ENCODE measurements around the gene ACADVL. TPM values are rescaled to one million over a fixed set of nuclear protein-coding genes. Genes with fewer than 3 reads are reported as not detected.

ACADVL gene
- total RNA-seq, 1 donor from 2014 or later, result 385 TPM

DNA sequence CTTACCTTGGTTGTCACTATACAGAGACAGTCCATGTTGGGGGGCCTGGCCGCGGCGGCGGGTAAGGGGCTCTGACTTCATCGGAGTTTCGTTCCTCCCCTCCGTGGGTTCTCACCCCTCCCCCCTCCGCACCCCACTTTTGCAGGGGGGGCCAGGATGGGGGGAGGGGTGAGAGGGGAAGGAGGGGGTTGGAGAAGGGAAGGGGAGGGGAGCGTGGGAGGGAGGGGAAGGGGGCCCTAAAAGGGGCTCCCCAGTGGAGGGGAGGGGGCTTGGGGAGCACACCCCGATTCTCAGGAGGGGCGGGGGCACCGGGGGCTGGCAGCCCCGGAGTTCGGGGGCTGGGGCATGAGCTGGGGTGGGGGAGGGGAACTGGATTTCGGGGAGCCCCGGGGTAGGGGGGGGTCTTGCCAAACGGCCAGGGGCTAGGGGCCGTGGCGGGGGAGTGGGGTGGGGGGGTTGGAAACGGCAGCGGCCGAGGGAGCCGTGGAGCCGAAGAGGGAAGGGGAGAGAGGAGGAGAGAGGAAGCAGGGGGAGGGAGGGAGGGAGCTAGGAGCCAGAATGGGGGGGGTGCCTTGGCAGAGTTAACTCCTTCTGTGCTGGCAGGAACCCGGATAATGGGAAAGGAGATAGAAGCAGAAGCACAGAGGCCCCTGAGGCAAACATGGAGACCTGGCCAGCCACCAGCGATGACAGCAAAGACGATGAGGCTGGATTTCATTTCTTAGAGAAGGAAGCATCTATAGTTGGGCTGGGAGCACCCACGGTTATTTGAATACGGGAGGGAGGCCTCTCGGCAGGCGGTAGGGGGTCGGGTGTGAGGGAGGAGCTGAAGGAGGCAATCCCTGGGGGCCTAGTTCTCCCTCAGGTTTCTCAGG, 2.4 kb upstream of the ACADVL start:
- DNase-seq, result peak; percentile 80

DNA sequence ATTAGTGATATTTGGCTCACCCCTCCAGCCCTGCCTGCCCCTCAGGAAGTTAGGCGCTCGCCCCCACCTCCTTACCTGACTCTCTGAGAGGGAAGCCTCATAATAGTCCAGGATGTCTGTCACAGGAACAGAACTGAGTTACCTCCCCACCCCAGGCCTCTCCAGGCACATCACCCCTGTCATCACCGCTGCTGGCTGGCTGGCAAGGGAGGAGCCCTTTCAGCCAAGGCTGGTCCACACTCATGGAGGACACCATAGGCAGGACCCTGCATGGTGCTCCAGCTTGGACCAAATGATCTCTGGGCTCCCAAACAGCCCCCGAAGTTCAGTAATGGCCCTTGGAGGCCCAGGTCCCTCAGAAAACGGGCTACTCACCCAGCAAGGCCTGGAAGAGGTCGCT, 1.6 kb upstream of the ACADVL start:
- DNase-seq, result no peak

DNA sequence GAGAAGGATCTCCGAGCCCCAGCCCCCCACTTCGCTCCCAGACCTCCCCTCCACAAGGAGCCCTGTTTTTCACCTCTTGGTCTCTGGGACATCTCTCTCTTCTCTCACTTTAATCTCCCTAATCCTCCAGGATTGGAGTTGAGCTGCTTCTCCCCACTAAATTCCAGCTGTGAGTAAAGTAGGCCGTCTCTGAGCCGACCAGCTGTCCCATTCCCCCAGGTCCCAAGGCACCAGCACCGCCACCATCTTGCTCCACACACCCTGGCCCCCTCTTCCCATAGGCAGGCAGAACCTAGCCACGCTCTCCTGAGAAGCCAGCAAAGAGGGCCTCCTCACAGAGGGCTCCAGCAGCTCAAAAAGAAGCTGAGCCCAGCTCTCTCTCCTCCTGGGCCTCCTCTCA, 980 bp upstream of the ACADVL start:
- DNase-seq, result no peak

DNA sequence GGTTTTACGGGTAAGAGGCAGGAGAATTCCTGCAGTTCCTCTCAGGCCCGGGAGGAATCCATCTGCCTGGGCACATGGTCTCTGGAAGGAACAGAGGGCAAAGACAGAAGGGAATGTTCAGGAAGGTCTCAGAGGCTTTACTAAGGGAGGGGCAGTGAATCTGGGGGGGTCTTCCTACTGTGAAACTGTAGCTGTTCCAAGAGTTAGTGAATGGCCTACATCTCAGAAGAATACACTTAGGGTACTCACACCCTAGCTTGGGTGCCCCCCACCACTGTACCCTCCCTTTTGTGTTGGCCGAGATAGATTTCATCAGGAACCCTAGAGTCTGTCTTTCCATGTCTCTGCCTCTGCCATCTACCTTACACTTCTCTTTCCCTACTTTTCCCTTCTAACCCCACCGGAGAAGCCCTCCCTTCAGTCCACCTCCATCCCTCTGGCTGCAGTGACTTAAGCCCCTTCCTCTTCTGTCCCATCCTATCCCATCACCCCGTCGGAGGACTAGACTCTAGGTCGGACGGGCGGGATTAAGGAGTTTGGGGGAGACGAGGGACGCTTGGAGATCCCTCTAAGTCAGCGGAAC, 418 bp upstream of the ACADVL start:
- DNase-seq, result no peak

DNA sequence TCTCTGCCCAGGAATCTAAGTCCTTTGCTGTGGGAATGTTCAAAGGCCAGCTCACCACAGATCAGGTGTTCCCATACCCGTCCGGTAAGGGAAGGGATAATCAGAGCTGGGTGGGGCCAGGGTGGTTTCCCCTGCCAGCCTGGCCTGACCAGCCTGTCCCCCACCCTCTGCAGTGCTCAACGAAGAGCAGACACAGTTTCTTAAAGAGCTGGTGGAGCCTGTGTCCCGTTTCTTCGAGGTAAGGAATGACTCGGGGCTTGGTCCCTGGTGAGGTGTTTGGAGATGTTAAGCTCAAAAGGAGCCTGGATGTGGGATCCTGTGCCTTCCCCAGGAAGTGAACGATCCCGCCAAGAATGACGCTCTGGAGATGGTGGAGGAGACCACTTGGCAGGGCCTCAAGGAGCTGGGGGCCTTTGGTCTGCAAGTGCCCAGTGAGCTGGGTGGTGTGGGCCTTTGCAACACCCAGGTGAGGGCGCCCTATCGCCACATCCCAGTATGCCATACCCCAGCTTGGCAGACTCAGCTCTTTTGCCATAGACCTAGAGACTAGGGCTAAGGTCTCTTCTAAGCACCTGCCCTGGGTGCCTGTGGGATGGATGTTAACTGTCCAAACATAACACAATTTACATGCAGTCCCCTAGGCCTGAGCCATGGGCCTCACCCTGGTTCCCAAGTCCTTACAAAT, 997 bp downstream of the ACADVL start:
- DNase-seq, result peak; percentile 89

DNA sequence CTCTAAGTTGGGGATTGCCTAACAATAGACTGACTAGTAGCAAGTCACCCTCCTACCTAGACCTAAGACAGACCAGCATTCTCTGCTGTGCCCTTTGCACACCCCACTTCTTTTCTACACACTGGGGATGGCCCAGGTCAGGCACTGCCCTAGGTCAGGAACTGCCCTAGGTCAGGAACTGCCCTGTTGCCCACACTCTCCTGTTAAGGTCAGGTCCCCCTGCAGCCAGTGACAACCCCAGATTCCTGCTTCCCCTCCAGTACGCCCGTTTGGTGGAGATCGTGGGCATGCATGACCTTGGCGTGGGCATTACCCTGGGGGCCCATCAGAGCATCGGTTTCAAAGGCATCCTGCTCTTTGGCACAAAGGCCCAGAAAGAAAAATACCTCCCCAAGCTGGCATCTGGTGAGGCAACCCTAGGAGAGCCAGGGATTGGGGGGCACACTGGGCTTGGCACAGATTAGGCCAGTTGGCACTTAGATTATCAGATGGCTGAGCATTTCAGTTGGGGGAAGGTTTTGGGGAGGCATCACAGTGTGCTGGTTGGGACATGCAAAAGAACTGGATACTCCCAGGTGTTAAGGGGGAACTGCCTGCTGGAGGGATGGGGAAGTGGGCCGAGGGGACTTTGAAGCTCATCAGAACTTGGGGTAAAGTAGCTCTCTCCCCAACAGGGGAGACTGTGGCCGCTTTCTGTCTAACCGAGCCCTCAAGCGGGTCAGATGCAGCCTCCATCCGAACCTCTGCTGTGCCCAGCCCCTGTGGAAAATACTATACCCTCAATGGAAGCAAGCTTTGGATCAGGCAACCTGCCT, 1.7 kb downstream of the ACADVL start:
- DNase-seq, result no peak

DNA sequence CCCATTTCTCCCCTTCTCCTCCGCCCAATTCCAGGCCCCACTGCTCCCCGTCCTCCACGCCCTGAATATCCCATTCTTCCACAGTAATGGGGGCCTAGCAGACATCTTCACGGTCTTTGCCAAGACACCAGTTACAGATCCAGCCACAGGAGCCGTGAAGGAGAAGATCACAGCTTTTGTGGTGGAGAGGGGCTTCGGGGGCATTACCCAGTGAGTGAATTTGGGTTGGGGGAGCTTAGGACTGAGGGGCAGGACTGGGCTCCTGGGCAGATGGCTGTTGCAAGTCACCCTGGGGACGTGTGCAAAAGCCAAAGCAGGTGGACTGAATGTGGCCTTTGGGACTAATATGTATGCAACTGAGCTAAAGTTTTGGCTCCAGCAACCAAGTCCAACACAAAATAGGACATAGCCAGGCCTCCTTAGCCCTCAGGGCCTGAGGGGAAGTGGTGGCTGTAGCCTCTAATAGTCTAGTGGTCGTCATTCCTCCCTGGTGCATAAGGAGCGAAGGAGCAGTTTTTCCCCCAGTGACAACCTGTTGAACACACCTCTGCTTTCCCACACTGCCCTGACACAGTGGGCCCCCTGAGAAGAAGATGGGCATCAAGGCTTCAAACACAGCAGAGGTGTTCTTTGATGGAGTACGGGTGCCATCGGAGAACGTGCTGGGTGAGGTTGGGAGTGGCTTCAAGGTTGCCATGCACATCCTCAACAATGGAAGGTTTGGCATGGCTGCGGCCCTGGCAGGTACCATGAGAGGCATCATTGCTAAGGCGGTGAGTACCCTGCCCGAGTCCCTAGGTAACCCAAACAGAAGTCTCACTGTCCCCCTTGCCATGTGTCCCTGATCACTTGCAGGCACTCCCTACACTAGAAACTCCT, 2.6 kb downstream of the ACADVL start:
- no peak for DNase-seq

DNA sequence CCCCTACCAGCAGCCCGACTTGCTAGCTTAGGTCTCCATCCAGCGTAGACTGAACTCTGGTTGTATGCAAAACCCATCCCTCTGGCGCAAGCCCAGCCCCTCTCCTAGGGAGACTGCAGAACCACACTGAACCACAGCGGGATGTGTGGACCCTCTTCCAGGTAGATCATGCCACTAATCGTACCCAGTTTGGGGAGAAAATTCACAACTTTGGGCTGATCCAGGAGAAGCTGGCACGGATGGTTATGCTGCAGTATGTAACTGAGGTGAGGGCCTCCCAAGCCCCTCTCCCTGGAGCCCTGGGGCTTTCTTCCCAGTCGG, 3.2 kb downstream of the ACADVL start:
- no peak for DNase-seq

DNA sequence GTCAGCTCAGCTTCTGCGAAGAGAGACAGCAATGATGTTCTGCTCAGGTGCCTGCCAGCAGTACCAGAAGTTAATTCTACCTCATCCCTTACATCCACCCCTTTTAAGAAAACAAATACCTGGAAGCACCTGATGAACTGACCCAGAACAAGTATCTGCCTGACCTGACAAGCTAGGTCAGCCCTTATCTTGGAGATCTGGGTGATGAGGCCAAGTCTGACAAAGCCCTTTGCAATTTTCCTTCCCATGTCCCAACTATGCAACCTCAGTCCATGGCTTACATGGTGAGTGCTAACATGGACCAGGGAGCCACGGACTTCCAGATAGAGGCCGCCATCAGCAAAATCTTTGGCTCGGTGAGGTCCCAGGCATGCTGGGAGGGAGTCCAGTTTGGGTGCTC, 3.6 kb downstream of the ACADVL start:
- no peak for DNase-seq

DNA sequence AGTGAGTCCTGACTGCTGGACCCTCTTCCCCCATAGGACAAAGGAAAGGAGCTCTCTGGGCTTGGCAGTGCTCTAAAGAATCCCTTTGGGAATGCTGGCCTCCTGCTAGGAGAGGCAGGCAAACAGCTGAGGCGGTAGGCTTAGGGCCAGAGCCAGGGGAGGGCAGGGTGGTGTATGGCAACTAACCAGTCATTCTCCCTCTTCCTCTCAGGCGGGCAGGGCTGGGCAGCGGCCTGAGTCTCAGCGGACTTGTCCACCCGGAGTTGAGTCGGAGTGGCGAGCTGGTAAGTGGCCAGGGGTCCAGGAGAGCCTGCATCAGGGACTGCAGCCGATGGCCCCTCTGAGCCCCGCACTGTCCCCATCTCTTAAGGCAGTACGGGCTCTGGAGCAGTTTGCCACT, 4.4 kb downstream of the ACADVL start:
- DNase-seq, result no peak

DNA sequence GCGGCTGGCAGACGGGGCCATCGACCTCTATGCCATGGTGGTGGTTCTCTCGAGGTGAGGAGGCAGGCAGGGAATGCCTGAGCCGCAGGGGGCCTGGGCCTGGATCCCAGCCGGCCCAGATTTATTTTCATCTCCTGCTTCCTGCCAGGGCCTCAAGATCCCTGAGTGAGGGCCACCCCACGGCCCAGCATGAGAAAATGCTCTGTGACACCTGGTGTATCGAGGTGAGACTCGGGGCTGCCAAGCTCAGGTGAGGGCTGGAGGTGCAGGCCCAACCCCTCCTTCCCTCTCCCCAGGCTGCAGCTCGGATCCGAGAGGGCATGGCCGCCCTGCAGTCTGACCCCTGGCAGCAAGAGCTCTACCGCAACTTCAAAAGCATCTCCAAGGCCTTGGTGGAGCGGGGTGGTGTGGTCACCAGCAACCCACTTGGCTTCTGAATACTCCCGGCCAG, 4.9 kb downstream of the ACADVL start:
- no peak for DNase-seq

DNA sequence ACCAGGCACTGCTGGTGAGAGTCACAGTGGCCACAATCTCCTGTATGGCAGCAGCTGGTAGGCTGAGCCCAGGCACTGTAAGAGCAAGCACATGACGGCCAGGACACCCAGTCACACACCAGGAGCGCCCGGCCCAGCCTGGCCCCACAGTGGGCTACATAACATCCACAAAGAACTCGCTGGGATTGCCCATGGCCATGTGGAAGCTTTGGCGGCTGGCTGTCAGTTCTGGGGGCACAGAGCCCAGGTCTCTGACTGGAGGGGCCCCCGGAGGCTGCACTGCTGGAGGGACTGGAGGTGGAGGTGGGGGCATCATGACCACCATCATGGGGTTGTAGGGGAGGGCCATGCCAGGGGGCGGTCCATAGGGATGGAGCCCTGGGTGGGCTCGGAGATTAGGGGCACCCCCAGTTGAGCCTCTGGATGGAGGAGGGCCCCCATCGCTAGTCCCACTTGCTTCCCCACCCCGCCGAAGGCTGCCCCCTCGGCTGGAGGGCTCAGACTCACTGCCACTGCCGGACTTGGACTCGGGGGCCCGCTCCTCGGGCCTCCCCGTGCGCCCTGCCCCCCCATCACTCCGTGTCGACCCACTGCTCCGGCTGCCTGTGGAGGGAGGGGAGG, 6.1 kb downstream of the ACADVL start:
- no peak for DNase-seq

DNA sequence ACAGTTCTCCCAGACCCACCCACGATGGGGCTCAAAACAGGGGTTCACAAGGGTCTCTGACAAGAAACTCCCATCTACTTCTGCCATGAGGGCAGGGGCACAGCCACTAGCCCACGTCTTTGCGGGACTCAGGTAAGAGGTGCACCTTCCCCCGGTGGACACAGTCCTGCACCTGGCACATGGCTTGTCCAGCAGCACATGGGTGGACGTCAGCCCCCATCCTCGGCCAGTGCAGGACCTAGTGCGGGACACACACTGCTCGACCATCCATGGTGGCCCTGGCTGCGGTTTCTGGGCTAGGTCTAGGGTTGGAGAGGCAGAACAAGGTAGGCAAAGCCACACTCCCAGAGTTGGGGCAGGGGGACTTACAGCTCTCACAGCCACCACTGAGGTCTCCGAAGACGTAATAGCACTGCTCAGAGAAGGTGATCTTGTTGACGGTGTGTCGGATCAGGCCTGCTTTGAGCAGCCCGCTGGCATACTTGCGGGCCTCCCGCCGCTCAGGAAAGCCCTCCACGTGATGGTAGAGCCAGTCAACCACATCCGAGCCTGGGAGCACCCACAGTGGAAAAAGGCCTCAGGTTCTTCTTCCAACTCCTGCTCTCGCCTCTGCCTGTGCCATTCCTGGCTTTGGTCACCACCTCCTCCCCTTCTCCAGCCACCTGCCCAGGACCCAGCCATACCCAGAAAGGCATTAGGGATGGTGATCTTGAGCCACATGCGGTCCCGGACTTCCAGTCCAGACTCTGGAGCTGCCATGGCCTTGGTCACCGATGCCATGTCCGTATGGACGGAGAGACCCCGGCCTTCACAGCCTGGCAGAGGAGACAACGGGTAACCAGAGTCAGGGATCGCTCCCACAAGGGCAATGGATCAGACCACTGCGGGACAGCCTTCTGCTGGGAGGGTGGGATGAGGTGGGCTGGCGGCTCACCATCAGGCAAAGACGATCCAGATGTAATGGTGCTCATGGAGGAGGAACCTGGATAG, 7.3 kb downstream of the ACADVL start:
- no peak for DNase-seq

DNA sequence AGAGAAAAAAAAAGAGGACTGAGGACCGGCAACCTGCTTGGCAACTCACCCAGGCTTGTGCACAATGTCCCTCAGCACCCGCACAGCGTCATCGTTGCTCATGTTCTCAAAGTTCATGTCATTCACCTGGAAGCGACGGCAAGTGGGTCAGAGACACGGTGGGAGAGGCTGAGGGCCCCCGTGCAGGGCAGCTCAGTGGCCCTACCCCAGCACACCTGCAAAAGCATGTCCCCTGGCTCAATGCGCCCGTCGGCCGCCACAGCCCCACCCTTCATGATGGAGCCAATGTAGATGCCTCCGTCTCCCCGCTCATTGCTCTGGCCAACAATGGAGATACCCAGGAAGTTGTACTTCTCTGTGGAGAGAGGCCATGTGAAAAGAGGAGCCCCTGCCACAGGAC, 9.2 kb downstream of the ACADVL start:
- DNase-seq, result no peak

DNA sequence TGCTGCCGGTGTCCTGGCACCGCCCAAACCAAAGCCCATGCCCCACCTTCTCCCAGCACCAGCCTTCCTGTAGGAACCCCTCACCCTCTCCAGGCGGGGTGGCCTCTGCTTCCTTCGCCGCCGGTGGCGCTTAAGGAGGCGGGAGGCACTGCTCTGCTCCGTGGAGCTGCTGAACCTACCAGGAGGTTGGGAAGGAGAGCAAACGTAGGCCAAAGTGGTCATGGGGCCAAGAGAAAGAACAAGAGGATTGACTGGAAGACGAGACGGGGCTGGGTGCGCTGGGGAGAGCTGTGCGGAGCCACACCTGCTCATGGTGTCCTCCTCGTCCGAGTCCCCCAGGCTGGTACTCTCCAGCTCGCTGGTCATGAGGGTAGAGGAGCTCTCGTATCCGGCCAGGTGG, 9.8 kb downstream of the ACADVL start:
- no peak for DNase-seq

DNA sequence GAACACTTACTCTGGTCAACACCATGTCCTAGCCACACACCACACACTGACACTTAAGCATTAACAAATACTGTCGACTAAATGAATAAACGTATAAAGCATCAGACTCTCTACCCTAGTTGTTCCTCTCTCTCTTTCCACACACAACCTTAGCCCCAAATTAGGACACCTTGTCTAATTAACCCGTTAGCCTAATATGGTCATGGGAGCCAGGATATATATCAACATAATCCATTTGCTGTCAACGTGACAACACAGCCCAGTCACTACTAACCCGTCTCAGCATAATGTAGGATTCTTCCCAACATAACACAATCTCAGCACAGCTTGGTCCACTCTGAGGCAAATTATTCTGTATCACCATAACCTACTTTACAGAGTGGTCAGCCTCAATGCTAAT, 12.4 kb downstream of the ACADVL start:
- DNase-seq, result no peak

DNA sequence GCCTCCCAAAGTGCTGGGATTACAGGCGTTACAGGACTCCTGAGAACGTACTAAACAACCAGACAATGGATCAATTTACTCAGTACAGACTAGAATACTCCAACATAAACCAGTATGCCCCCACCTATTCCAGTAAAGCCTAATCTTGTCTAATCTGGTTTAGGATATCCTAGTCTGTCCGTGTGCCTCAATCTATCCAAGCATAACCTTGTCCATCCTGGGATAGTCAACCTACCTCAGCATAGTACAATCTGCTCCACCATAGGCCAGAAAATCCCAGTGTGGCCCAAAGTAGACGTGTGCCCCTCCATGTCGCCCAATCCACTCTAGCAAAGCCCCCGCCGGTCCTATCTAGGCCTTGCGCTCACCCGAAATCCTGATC, 14.0 kb downstream of the ACADVL start:
- DNase-seq, result no peak

DNA sequence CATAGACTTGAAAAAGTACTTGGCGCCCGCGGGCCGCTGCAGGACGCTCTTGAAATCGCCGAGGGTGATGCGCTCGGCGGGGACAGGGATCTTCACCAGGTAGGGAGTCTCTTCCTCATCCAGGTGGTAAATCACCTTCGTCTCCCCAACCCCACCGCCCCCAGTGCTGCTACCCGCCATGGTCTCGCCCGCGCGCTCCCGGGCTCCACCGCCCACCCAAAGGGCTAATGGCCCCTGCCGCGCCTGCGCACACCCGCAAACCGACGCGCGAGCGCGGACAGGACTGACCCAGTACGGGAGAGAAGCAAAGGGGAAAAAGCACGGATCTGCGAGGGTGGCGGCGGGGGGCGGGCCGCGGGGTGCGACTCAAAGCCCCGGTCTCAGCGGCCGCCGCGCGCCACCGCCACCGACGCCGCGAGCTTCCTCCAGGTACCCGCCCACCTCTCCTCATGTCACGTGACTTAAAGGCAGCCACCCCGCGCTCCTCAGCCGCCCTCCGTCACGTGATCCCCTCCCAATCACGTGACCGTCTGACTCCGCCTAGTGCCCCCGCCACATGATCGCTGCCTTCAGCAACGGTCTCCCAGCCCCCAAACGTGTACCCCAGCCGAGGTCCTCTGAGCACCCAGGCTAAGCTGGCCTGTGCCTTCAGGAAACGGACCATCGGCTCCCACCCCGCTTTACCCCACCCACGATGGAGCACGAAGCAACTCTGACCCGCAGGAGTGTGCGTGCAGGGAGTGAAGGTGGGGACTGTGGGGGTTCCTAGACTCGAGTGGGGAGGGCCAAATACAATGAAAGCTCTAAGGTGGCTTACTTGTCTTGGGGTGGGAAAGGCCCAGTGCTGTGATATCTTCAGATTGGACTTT, 14.6 kb downstream of the ACADVL start, which contains the start of gene DVL2:
DVL2 (minus strand) TSS at position 435 of the 869 bp plus-strand sequence; CDS start at position 180, 255 bp downstream.
- peak; percentile 98 for DNase-seq

Measured in dermis blood vessel endothelial cell (primary cell).